HepG2 (cell line): Measurements from ENCODE around the gene STX1B. TPM values are rescaled to one million over a fixed set of nuclear protein-coding genes. Genes with fewer than 3 reads are reported as not detected.

ENCODE experiments used
- ARHGAP35 ChIP-seq: sonication (generic); formaldehyde crosslinking; IDR thresholded peaks from 2 replicates; pipeline ENCODE4 v1.9.0; 2022; ENCODE audit warnings: mild to moderate bottlenecking, inconsistent platforms, moderate library complexity, missing genetic modification reagents, borderline replicate concordance
- BCL6 ChIP-seq: IDR thresholded peaks from 2 replicates; pipeline ENCODE4 v1.6.1; 2016; ENCODE audit warnings: missing genetic modification reagents, missing compliant biosample characterization
- JARID2 ChIP-seq: sonication (generic); formaldehyde crosslinking; IDR thresholded peaks from 2 replicates; pipeline ENCODE4 v1.8.1; 2023; ENCODE audit warnings: missing genetic modification reagents, inconsistent platforms; ENCODE audit not compliant: insufficient replicate concordance
- MXI1 ChIP-seq: IDR thresholded peaks from 3 replicates; pipeline ENCODE4 v1.6.1; 2012; ENCODE audit warnings: low read depth, low read length, inconsistent platforms, borderline replicate concordance
- NR2C2 ChIP-seq: sonication (generic); formaldehyde crosslinking; IDR thresholded peaks from 2 replicates; pipeline ENCODE4 v1.4.0; 2020; ENCODE audit warnings: missing genetic modification reagents, mild to moderate bottlenecking, moderate library complexity, borderline replicate concordance
- SMYD3 ChIP-seq: sonication (generic); formaldehyde crosslinking; IDR thresholded peaks from 2 replicates; pipeline ENCODE4 v1.8.1; 2023; ENCODE audit warnings: mild to moderate bottlenecking, missing genetic modification reagents
- SUZ12 ChIP-seq: fragments of 150-350 bp; IDR thresholded peaks from 2 replicates; pipeline ENCODE4 v1.6.1; 2014; ENCODE audit warnings: low read depth, low read length
- ZNF605 ChIP-seq: sonication (generic); formaldehyde crosslinking; IDR thresholded peaks from 2 replicates; pipeline ENCODE4 v1.8.0; 2022; ENCODE audit warnings: mild to moderate bottlenecking, missing genetic modification reagents
- ZNF790 ChIP-seq: sonication (generic); formaldehyde crosslinking; IDR thresholded peaks from 2 replicates; pipeline ENCODE4 v1.8.0; 2022; ENCODE audit warnings: missing genetic modification reagents, mild to moderate bottlenecking, borderline replicate concordance
- ZNF839 ChIP-seq: sonication (generic); formaldehyde crosslinking; IDR thresholded peaks from 2 replicates; pipeline ENCODE4 v1.4.0; 2020; ENCODE audit warnings: missing genetic modification reagents, mild to moderate bottlenecking, borderline replicate concordance
- ZSCAN22 ChIP-seq: sonication (generic); formaldehyde crosslinking; IDR thresholded peaks from 2 replicates; pipeline ENCODE4 v1.4.0; 2020; ENCODE audit warnings: mild to moderate bottlenecking, missing genetic modification reagents
- polyA plus RNA-seq, 8 experiments: library from polyadenylated mRNA; depleted of rRNA in 3 of 8; stranded (reverse) in 7 of 8; unstranded in 1 of 8; fragments of >200 nt; fragmentation: Illumina TruSeq in 4 of 8; extraction: Trizol in 4 of 8; gene quantifications; 2 replicates each; pipeline versions ENCODE4 v1.2.1 to v1.2.3, GENCODE V29; 2011 to 2016; ENCODE audit warnings: low read depth in 4 of 8, missing spikeins in 1 of 8, mixed read lengths in 1 of 8; ENCODE audit not compliant: insufficient read depth in 1 of 8
- total RNA-seq, 5 experiments: library from RNA; depleted of rRNA; stranded (reverse); fragments of >200 nt; fragmentation: Illumina TruSeq; extraction: Trizol; gene quantifications; 2 replicates each; pipeline ENCODE4 v1.2.3, GENCODE V29; 2016; ENCODE audit warnings: low read depth in 1 of 5
- TF ChIP-seq, protein P1 (sequence below): sonication (generic); formaldehyde crosslinking; IDR thresholded peaks from 2 replicates; pipeline ENCODE4 v1.5.0; 2020; ENCODE audit warnings: missing genetic modification reagents, mild to moderate bottlenecking, borderline replicate concordance
- TF ChIP-seq, protein P2 (sequence below): sonication (generic); formaldehyde crosslinking; IDR thresholded peaks from 2 replicates; pipeline ENCODE4 v1.4.0; 2020; ENCODE audit warnings: missing genetic modification reagents, mild to moderate bottlenecking, borderline replicate concordance
- TF ChIP-seq, protein P3 (sequence below): fragments of 450-650 bp; IDR thresholded peaks from 2 replicates; pipeline ENCODE4 v1.6.1; 2017
- TF ChIP-seq, protein P4 (sequence below): sonication (generic); formaldehyde crosslinking; conservative IDR thresholded peaks from 2 replicates; pipeline ENCODE4 v1.5.0; 2020; ENCODE audit warnings: missing genetic modification reagents
- TF ChIP-seq, protein P5 (sequence below): IDR thresholded peaks from 2 replicates; pipeline ENCODE4 v1.6.1; 2012; ENCODE audit warnings: low read depth, low read length, improper control_type of control experiment
- TF ChIP-seq, protein P6 (sequence below): sonication (generic); formaldehyde crosslinking; IDR thresholded peaks from 2 replicates; pipeline ENCODE4 v1.4.0; 2020; ENCODE audit warnings: missing genetic modification reagents

STX1B gene
- total and polyA plus RNA-seq, 2 of the 13 experiments (the other 11 are each of a cell fraction or from before 2014, with no cell fraction given): 2.1 to 3.0 TPM

DNA sequence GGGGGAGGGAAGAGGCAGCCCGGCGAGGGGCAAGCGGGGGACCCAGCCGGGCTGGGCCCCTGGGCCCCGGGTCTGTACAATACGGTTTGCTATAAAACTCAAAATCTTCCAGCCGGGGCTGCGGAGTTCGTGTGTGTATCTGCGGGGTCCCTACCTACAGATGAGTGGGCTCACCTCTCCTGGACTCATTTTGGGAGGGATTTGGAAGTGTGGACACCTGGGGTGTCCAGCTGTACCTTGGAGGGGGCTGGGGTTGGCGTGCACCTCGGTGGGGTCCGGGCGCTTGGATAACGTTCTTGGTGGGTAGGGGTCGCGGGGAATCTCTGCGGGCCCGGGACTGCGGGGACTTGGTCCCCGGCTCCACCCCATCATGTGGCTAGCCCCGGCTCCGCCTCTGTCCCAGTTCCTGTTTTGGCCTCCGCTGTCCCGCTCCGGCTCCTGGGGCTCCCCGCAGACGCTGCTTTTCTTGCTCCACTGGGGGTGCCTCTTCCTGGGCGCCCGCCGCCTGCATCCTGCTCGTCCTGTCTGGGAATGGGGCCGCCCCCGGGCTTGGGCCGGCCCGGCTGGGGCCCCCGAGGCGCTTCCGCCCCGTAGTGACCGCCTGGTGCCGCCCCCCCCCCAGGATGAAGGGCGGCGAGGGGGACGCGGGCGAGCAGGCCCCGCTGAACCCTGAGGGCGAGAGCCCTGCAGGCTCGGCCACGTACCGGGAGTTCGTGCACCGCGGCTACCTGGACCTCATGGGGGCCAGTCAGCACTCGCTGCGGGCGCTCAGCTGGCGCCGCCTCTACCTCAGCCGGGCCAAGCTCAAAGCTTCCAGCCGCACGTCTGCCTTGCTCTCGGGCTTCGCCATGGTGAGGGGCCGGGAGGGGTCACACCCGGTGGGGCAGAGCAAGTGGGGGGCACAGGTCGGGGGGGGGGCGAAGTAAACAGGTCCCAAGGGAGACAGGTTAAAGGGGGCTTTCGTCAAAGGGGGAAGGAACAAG lies 61.5 kb downstream of the STX1B start, which contains the start of gene ORAI3 (continued):
- no peak for TF ChIP-seq JARID2 (CRISPR knock-in tag)
- TF ChIP-seq NR2C2: no peak; the same call in 1 of the 2 replicates
- TF ChIP-seq, protein P1, sequence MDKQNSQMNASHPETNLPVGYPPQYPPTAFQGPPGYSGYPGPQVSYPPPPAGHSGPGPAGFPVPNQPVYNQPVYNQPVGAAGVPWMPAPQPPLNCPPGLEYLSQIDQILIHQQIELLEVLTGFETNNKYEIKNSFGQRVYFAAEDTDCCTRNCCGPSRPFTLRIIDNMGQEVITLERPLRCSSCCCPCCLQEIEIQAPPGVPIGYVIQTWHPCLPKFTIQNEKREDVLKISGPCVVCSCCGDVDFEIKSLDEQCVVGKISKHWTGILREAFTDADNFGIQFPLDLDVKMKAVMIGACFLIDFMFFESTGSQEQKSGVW (CRISPR knock-in tag): 0 out of 2 replicates have a peak, but pooled peaks have one; percentile 16
- TF ChIP-seq BCL6 (CRISPR knock-in tag): no peak
- TF ChIP-seq, protein P2, sequence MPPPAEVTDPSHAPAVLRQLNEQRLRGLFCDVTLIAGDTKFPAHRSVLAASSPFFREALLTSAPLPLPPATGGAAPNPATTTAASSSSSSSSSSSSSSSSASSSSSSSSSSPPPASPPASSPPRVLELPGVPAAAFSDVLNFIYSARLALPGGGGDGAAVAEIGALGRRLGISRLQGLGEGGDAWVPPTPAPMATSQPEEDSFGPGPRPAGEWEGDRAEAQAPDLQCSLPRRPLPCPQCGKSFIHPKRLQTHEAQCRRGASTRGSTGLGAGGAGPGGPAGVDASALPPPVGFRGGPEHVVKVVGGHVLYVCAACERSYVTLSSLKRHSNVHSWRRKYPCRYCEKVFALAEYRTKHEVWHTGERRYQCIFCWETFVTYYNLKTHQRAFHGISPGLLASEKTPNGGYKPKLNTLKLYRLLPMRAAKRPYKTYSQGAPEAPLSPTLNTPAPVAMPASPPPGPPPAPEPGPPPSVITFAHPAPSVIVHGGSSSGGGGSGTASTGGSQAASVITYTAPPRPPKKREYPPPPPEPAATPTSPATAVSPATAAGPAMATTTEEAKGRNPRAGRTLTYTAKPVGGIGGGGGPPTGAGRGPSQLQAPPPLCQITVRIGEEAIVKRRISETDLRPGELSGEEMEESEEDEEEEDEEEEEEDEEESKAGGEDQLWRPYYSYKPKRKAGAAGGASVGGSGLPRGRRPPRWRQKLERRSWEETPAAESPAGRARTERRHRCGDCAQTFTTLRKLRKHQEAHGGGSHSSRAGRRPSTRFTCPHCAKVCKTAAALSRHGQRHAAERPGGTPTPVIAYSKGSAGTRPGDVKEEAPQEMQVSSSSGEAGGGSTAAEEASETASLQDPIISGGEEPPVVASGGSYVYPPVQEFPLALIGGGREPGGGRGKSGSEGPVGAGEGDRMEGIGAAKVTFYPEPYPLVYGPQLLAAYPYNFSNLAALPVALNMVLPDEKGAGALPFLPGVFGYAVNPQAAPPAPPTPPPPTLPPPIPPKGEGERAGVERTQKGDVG (CRISPR knock-in tag): no peak
- no peak; the same call in 1 of the 2 replicates for TF ChIP-seq ZNF790
- 0 out of 2 replicates have a peak, but pooled peaks have one; percentile 2 for TF ChIP-seq SMYD3
- 0 out of 3 replicates have a peak, but pooled peaks have one; percentile 25 for TF ChIP-seq MXI1
- 0 out of 2 replicates have a peak, but pooled peaks have one; percentile 4 for TF ChIP-seq ZNF605 (CRISPR knock-in tag)
- TF ChIP-seq, protein P3, sequence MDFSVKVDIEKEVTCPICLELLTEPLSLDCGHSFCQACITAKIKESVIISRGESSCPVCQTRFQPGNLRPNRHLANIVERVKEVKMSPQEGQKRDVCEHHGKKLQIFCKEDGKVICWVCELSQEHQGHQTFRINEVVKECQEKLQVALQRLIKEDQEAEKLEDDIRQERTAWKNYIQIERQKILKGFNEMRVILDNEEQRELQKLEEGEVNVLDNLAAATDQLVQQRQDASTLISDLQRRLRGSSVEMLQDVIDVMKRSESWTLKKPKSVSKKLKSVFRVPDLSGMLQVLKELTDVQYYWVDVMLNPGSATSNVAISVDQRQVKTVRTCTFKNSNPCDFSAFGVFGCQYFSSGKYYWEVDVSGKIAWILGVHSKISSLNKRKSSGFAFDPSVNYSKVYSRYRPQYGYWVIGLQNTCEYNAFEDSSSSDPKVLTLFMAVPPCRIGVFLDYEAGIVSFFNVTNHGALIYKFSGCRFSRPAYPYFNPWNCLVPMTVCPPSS: no peak
- no peak for TF ChIP-seq ZSCAN22 (CRISPR knock-in tag)
- no peak for TF ChIP-seq SUZ12
- peak; percentile 84; the same call in 1 of the 2 replicates for TF ChIP-seq ARHGAP35
- TF ChIP-seq, protein P4, sequence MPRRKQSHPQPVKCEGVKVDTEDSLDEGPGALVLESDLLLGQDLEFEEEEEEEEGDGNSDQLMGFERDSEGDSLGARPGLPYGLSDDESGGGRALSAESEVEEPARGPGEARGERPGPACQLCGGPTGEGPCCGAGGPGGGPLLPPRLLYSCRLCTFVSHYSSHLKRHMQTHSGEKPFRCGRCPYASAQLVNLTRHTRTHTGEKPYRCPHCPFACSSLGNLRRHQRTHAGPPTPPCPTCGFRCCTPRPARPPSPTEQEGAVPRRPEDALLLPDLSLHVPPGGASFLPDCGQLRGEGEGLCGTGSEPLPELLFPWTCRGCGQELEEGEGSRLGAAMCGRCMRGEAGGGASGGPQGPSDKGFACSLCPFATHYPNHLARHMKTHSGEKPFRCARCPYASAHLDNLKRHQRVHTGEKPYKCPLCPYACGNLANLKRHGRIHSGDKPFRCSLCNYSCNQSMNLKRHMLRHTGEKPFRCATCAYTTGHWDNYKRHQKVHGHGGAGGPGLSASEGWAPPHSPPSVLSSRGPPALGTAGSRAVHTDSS (CRISPR knock-in tag): no peak; the same call in 1 of the 2 replicates
- TF ChIP-seq, protein P5, sequence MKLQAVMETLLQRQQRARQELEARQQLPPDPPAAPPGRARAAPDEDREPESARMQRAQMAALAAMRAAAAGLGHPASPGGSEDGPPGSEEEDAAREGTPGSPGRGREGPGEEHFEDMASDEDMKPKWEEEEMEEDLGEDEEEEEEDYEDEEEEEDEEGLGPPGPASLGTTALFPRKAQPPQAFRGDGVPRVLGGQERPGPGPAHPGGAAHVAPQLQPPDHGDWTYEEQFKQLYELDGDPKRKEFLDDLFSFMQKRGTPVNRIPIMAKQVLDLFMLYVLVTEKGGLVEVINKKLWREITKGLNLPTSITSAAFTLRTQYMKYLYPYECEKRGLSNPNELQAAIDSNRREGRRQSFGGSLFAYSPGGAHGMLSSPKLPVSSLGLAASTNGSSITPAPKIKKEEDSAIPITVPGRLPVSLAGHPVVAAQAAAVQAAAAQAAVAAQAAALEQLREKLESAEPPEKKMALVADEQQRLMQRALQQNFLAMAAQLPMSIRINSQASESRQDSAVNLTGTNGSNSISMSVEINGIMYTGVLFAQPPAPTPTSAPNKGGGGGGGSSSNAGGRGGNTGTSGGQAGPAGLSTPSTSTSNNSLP: no peak
- no peak for TF ChIP-seq ZNF839 (CRISPR knock-in tag)
- TF ChIP-seq, protein P6, sequence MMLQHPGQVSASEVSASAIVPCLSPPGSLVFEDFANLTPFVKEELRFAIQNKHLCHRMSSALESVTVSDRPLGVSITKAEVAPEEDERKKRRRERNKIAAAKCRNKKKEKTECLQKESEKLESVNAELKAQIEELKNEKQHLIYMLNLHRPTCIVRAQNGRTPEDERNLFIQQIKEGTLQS: no peak
